ACHN (cell line): ENCODE measurements around the gene ATF3.

Experiments used
- DNase-seq: peaks from one replicate; pipeline ENCODE4 v3.0.0-alpha.2; 2015
- in situ Hi-C: cut with HindIII; loops from 2 replicates; pipeline ENCODE4 v1.10.0; 2017; ENCODE audit warnings: low sequenced_read_pairs, low pct_ligation_motif_present, low pct_unique_long_range_greater_than_20kb

Gene ATF3, protein sequence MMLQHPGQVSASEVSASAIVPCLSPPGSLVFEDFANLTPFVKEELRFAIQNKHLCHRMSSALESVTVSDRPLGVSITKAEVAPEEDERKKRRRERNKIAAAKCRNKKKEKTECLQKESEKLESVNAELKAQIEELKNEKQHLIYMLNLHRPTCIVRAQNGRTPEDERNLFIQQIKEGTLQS

DNA sequence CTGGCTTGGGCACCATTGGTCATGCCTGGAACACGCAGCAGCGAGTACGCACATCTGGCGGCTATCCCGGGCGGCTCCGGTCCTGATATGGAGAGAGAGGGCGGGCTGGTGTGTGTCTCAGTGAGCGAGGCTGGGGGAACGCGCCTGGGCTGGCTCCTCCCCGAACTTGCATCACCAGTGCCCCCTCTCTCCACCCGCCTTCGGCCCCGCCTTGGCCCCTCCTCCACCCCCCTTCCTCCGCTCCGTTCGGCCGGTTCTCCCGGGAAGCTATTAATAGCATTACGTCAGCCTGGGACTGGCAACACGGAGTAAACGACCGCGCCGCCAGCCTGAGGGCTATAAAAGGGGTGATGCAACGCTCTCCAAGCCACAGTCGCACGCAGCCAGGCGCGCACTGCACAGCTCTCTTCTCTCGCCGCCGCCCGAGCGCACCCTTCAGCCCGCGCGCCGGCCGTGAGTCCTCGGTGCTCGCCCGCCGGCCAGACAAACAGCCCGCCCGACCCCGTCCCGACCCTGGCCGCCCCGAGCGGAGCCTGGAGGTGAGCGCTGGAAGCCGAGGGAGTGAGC, at the start of gene ATF3:
Gene ATF3 (plus strand): TSS at position 370 of the 567 bp plus-strand sequence. CDS start 6,261 bp downstream, outside the sequence.
- peak; percentile 99 for DNase-seq
- in situ Hi-C loops, result no loop called here

DNA sequence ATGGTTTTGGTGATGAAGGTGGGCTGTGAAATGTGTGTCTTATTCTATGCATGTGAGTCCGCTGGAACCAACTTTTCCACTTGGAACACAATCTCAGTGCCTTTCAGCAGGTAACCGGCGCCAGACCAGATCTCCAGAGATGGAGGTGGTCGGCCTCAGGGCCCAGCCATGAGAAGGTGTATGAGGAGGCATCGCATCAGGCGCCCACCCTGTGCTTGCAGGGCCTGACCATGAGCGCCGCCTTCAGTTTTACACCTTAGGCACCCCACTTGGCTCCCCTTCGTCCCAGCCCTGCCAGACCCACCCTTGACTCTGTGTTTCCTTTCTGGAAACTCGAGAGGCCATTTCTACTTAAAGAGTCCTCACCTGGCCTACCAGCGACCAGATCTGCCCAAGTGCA, 48.6 kb upstream of the ATF3 start:
- in situ Hi-C loops, result no loop called here
- no peak for DNase-seq

DNA sequence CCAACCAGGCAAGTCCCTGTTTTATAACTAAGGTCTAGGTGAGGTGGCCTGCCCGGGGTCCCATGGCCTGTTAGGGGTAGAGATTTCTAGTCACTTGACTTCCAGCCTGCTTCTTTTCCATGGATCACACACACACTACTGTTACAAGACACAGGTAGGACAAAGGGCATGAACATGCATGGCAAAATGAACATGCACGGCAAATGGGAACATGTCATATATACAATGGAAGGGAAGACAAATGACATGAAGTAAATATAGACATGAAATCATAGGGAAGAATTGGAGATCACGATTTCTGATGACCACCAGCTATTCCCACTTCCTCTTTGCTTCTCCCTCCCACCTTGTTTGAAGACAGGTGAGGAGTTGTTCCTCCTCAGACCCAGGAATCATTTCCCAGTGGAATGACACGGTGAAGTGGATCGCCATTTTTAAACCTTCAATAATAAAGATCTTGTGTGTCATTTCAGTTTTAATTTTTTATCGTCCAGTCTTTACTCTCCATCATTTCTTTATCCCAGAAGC, 47.6 kb upstream of the ATF3 start:
- no peak for DNase-seq
- in situ Hi-C loops, result no loop called here

DNA sequence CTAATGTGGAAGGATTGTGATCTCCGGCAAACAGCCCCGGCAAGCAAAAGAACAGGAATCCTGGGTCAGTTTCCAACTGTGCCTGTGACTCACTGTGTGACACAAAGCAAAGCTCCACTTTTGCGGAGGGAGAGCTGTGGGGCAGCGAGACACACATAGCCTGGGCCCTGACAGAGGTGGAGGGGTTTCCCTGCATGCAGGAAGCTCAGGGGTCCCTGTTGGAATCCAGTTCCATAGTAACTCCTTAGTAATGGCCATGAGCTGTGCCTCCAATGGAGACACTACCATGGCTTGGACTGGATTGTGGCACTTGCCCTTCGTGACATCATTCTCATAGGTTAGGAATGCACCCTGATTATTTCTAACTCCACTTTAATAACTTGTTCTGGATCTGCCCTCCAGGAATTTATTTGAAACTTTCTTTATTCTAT, 47.0 kb upstream of the ATF3 start:
- in situ Hi-C loops, result no loop called here
- peak; percentile 76 for DNase-seq

DNA sequence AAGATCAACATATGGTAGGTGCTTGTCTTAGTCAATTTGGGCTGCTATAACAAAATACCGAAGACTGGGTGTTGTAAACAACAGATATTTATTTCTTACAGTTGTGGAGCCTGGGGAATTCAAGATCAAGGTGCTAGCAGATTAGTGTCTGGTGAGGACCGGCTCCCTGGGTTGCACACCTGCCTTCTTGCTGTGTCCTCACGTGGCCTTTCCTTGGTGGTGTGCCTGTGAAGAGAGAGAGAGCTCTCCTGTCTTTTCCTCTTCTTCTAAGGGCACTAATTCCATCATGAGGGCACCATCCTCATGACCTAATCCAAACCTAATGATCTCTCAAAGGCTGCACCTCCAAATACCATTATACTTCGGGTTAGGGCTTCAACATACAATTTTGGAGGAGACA, 45.8 kb upstream of the ATF3 start:
- in situ Hi-C loops, result no loop called here

DNA sequence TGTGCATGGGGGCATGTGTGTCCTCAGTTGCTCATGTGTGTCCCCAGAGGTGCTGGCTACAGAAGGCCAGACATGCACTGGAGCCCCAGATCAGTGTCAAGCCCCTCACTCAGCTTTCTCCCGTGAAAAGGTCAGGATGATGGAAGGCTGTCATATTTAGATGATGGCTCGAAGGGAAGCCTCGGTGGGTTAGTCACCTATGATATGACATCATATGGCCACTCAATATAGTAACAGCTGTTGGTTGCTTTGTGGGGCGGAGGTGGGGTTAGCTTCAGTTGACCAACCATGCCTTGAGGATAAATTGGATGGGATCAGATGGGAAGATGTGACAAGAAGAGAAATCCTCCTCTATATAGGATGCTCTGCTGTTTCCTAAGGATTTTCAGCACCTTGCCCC, 43.5 kb upstream of the ATF3 start:
- no peak for DNase-seq
- in situ Hi-C loops, result no loop called here

More for the DNA sequence above, 45.8 kb upstream of the ATF3 start:
- no peak for DNase-seq

DNA sequence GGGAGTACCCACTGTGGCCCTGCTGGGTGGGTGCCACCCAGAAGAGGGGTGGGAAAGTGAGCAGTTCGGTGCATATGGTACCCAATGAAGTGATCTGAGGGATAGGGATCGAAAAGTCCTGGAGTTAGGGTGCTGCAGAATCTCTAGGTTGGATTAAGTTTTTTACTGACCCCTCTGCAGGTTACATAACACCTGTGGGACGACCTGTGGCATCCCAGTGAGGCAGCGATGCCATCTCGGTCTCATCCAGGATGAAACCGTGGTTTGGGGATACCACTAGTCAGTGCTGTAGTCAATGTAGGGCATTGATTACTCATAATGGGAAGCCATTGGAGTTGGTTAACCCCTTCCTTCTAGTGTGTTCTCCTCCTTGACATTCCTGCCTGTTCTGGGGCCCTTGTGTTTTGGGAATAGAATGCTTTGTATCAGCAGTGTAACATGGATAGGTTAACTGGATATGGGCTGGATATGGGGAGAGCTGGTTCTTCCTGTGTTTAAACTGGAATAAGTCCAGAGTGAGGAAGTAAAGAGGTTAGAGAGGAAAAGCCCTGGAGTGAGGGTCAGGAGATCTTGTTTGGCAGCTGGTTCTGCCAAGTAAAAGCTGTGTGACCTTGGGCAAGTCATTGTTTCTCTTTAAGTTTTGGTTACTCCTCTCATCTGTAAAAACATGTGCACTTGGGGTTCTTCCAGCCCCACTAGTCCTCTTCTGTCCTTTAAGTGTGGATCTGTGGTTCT, 42.8 kb upstream of the ATF3 start:
- in situ Hi-C loops, result no loop called here

DNA sequence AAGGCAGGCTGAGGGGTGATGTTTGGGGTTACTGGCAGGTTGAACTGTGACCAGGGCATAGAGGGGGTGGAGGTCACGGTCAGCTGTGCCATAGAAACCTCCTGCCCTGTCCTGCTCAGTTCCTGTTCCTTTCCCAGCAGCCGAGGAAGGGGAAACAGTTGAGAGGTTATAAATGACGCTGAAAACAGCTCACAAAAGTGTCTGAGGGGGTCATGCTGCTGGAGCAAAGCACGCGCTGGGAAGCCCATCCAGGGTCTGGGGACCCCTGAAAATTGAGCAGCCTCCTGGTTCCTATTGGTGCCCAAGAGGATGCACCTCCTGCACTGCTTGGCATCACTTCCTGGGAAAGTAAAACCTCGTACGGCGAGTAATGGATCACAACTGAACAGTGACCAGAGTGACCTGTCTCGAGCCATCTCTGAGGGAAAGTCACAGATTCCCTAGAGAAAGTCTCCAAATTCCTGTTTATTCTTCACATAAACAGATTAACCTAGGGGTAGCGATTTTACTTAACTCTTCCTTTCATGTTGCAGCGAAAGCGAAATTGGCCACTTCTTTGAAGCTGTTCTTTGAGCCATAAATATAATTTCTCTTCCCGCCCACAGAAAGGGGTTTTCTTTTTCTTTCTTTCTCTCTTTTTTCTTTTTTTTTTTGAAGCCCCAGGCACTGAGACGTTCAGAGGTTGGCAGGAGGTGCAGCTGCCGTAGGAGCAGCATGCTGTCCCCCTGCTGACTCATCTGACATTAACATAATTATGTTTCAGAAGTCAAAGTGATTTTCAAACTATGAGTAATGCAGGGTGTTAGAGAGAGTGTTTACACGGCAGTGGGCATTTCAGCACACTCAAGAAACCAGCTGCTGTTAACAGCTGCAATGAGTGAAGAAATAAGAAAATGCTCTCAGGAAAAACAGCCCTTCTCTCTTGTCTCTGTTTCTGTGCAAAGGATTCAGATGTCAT, 41.8 kb upstream of the ATF3 start:
- peak; percentile 74 for DNase-seq
- in situ Hi-C loops, result no loop called here

More for the DNA sequence above, 42.8 kb upstream of the ATF3 start:
- no peak for DNase-seq

DNA sequence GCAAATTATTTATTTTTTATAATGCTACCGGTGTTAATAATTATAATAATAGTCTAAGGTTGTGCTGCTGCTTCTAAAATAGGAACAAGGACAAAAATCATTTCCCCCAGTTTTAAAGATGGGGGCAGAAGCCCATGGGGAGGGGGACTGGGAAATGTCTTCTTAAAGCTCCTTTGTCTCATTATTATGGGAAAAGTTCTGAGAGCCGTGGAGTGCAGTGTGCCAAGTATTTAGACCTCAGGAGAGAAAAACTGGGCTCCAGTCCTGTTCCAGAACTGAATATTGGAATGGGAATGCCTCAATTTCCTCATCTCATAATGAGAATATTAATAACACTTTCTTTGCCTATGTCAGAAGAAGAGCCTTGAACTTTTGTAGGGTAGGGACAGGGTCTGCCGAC, 40.9 kb upstream of the ATF3 start:
- in situ Hi-C loops, result no loop called here
- DNase-seq, result no peak

DNA sequence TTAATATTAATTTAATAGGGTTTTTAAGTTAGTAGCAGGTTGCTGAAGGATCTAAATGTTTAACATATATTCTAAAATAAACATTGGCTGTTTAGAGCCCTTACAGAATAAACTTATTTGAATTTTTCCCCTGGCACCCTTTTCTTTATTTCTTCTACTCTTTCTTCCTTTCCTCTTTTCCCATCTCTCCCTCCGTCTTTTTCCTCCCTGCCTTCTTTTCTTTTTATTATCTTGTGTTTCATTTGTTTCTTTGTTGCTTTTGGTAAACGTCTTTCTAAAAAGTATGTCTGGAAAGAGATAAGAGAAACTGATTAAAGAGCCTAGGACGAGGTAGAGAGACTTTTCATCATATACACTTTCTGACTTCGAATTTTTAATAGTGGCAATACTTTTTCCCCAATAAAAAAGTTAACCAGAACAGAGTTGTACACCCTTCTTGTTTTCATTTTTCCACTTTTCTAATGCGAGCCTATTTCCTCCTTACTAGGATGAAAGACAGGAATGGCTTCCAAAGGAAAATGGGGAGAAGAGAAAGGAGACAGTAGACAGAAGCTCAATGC, 39.5 kb upstream of the ATF3 start:
- no peak for DNase-seq

DNA sequence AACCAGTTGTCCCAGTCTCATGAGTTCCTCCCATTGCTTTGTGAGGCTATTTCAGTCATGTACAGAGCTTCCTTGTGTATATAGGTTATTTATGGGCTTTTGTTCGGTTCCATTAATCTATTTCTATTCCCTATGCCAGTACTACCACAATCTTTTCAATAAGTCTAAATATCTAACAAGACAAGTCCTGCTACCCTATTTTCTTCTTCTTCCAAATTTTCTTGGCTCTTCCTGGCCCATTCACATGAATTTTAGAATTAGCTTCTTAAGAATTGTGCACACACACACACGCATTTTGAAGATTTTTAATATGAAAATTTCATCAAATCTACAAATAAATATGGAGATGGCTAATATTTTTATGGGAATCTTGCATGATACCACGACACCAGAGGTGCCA, 33.8 kb upstream of the ATF3 start:
- DNase-seq, result no peak
- in situ Hi-C loops, result loop anchor here (25.0 kb wide), 1 partner anchor 87 kb away; no protein-coding TSS in a partner anchor

More for the DNA sequence above, 39.5 kb upstream of the ATF3 start:
- in situ Hi-C loops, result no loop called here

DNA sequence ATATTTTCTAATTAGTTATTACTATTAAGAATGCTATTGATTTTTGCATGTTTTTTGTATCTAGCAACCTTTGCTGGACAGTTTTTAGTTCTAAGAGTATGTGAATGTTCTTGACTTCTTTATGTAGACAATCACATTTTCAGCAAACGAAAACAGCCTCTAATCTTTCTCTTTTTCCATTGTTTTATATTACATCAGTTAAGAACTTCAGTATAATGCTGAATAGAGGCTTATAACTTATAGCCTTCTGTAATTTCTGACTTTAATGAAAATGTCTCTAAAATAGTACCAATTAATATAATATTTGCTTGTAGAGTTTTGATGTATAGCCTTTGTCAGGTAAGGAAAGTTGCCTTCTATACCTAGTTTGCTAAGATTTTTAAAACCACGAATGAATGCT, 33.2 kb upstream of the ATF3 start:
- in situ Hi-C loops, result loop anchor here (25.0 kb wide), 1 partner anchor 88 kb away; no protein-coding TSS in a partner anchor
- DNase-seq, result no peak

DNA sequence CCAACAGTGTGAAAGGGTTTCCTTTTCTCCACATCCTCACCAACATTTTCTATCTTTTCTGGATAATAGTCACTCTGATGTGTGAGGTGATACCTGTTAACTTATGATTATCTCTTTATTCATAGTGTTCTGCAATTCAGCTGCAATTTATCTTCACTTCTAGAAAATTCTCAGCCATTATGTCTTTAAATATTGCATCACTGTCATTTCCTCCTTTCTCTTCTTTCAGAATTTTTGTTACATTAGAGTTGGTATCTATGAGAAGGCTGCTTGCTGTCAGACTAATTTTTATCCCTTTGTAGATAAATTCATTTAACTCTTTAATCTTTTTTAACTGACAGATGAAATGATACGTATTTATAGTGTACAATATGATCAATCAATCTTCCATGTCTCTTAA, 30.5 kb upstream of the ATF3 start:
- in situ Hi-C loops, result loop anchor here (25.0 kb wide), 1 partner anchor 91 kb away; no protein-coding TSS in a partner anchor
- DNase-seq, result no peak

DNA sequence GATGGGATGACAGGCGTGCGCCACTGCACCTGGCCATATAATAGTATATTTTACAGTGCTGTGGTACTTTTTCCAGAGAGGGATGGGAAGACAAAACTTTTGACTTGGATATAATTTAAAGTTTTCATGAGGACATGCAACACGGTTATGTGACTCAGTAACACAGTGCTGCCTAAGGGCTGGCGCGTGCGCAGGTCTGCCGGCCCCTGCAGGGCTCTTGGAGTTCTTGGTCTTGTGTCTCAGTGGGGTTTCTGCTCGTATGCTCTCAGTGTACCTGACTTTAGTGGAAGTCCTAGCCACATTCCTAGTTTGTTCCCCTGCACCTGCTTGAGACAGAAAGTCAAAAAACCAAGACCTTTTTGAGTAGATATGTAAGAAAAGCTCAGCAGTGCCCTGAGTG, 27.5 kb upstream of the ATF3 start:
- in situ Hi-C loops, result loop anchor here (25.0 kb wide), 1 partner anchor 94 kb away; no protein-coding TSS in a partner anchor
- DNase-seq, result no peak

DNA sequence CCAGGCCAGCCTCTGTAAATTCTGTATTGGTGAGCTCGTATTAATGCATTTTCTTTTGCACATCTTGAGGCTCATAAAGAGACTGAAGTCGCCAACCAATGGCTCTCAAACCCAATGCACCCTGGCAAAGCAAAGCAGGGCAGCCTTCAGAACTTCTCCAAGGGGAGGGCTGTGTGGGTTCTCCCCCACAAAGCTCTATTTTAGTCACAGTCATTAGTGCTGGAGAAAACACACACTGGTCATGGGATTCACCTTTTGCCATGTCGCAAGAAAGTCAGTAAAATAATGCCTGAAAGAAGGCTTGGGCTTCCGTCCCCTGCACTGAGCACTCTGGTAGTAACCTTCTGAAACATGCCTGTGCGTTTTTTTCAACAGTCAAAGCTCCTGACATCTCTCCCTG, 26.3 kb upstream of the ATF3 start:
- no peak for DNase-seq
- in situ Hi-C loops, result loop anchor here (25.0 kb wide), 1 partner anchor 95 kb away; no protein-coding TSS in a partner anchor

DNA sequence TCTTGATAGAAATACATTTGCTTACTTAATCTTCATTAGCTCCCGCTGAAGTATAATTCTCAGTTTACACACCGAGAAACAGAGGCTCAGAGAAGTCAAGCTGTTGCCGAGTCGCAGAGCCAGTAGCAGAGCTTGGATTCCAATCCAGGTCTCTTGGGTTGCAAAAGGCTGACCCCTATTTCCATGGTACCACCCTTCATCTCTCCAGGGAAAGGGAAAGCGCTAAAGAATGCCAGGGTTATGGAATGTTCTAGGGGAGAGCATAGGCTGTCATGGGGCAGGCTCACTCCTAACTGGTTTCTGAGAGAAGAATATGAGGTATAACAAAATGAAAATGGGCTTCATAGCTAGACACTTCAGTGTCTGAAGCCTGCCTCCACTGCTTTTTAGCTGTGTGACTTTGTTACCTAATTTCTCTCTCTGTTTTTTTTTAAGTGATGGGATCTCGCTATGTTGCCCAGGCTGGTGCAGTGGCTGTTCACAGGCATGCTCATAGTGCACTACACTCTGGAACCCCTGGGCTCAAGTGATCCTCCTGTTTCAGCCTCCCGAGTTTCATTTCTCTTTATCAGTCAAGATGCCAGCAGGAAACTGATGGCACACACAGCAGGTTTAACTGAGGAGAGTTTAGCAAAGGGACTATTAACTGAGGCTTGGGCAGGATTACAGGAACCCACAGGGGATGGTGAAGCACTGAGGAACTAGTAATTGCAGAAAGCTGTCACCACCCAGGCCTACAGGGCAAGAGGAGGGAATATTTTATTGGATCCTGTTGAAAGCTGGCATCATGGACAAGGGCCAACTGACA, 25.5 kb upstream of the ATF3 start:
- in situ Hi-C loops, result loop anchor here (25.0 kb wide), 1 partner anchor 96 kb away; no protein-coding TSS in a partner anchor
- no peak for DNase-seq

DNA sequence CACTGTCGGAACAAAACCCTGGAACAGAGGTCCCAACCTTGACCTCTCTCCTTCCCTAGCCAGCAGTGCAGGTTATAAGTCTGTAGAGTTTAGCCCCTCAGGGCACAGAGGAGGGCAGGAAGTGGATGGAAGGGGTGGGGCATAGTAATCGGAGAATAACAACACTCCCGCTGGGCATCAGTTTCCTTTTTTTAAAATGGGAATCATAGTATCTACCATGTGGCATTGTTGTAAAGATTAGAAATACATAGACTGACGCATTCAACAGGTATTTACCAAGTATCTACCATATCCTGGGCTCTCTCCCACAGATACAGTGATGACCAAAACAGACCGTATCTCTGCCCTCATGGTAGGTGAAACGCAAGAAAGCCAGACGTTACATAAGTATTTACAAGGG, 24.9 kb upstream of the ATF3 start:
- in situ Hi-C loops, result loop anchor here (25.0 kb wide), 1 partner anchor 96 kb away; no protein-coding TSS in a partner anchor

More for the DNA sequence above, 24.9 kb upstream of the ATF3 start:
- no peak for DNase-seq
